Suprapubic skin (tissue), 4 donors: Measurements from ENCODE around the gene CYP2C8. TPM values are rescaled to one million over a fixed set of nuclear protein-coding genes. Genes with fewer than 3 reads are reported as not detected.
"Not testable (repeated sequence)": the region's sequence is repeated elsewhere in the genome, so short reads cannot be mapped to it uniquely, and the experiment has no call there.

Experiments used
- DNase-seq, 2 donors: peaks; one replicate each; pipeline ENCODE4 v3.0.0-alpha.2; 2019; ENCODE audit warnings: low spot score in 2 of 2
- H3K27ac ChIP-seq: fragments of 200-600 bp; sonication (generic); one replicate; pipeline ENCODE4 v1.5.1; 2019
- H3K27me3 ChIP-seq: fragments of 200-600 bp; sonication (generic); one replicate; pipeline ENCODE4 v1.5.1; 2019
- H3K36me3 ChIP-seq: fragments of 200-600 bp; sonication (generic); one replicate; pipeline ENCODE4 v1.5.1; 2019
- H3K4me1 ChIP-seq: fragments of 200-600 bp; sonication (generic); one replicate; pipeline ENCODE4 v1.5.1; 2019
- H3K4me3 ChIP-seq: fragments of 200-600 bp; sonication (generic); one replicate; pipeline ENCODE4 v1.5.1; 2019; ENCODE audit warnings: mild to moderate bottlenecking
- H3K9me3 ChIP-seq: fragments of 200-600 bp; sonication (generic); one replicate; pipeline ENCODE4 v1.5.1; 2019
- EP300 ChIP-seq: sonication (generic); formaldehyde crosslinking; IDR thresholded peaks from one replicate; pipeline ENCODE4 v1.6.1; 2017; ENCODE audit warnings: antibody characterized with exemption
- POLR2A ChIP-seq, 2 donors: fragments of 450-650 bp; IDR thresholded peaks; one replicate each; pipeline ENCODE4 v1.6.1; 2017; ENCODE audit warnings: antibody characterized with exemption in 2 of 2, mild to moderate bottlenecking in 2 of 2, moderate library complexity in 2 of 2
- POLR2AphosphoS5 ChIP-seq, 3 donors: sonication (generic); formaldehyde crosslinking; IDR thresholded peaks; one replicate each; pipeline ENCODE4 v1.6.1; 2017; ENCODE audit warnings: antibody characterized with exemption in 3 of 3
- WGBS: methylation state at CpG from one replicate; pipeline ENCODE4 v1.1.5; 2018; 5-methylcytosine and 5-hydroxymethylcytosine counted together
- total RNA-seq, 4 donors: library from RNA; depleted of rRNA; stranded (reverse); fragments of >200 nt; gene quantifications; one replicate each; pipeline ENCODE4 v1.1.0, GENCODE V29; 2016
- TF ChIP-seq, protein P1 (sequence below), 2 donors: fragments of 200-600 bp in 1 of 2; fragments of 450-650 bp in 1 of 2; sonication (generic) in 1 of 2; IDR thresholded peaks; one replicate each; pipeline ENCODE4 v1.5.1; 2016 to 2019; ENCODE audit warnings: antibody characterized with exemption in 2 of 2, mild to moderate bottlenecking in 1 of 2, moderate library complexity in 1 of 2

Gene CYP2C8
- 1 to 10 TPM in 1 of 4 donors, not detected in 3; 1.3 TPM for total RNA-seq

DNA sequence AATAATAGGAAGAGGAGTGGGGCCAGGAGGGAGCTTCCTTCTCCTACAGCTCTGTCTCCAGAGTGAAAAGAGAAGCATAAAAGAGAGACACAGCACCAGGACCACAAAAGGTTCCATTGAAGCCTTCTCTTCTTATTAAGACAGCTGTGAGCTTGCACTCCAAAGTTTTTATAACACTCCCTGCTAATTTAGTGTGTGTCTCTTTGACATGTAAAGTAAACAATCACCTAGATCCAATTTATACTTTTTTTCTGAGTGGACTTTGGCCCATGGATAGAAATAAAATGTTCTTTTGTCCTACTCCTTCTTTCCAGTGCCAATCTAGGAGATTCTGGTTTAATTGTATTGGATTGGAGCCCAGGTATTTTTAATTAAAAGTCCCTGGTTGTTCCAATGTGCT, at the start of gene CYP2C8:
Gene CYP2C8 (minus strand): TSS at position 212 of the 400 bp plus-strand sequence. CDS start 95 bp downstream, at position 117.
- Histone ChIP-seq H3K4me3 (no peak within 1 kb of the TSS), H3K9me3 (no peaks in the 10 kb centered on the region), H3K36me3 (no peaks in the 10 kb centered on the region), H3K4me1 (no peaks in the 10 kb centered on the region), H3K27ac (no peak within 1 kb of the TSS), H3K27me3 (no peaks in the 10 kb centered on the region)
- no peak for TF ChIP-seq EP300
- no peak for DNase-seq

DNA sequence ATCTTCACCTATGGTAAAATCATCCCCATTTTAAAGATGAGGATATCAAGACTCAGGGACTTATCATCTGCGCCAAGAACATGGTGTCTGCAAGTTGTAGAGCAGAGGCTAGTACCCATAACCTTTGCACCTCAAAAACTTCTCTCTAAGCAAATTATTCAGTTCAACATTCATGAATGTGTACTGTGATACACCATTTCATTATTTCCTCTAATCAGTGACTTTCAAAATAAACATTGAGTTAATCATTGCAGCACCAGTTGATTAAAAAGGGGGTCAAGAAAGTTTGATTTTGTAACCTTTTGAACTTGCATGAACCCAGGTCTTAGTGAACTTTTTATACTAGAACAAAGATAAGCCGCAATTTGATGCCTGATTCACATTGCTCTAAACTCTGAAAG, 47.6 kb upstream of the CYP2C8 start:
- WGBS = 49% methylated on average over 2 of the region's 2 CpGs
- no peak for TF ChIP-seq POLR2AphosphoS5 (IDR thresholded peaks at IDR 0.05)
- TF ChIP-seq, protein P1, sequence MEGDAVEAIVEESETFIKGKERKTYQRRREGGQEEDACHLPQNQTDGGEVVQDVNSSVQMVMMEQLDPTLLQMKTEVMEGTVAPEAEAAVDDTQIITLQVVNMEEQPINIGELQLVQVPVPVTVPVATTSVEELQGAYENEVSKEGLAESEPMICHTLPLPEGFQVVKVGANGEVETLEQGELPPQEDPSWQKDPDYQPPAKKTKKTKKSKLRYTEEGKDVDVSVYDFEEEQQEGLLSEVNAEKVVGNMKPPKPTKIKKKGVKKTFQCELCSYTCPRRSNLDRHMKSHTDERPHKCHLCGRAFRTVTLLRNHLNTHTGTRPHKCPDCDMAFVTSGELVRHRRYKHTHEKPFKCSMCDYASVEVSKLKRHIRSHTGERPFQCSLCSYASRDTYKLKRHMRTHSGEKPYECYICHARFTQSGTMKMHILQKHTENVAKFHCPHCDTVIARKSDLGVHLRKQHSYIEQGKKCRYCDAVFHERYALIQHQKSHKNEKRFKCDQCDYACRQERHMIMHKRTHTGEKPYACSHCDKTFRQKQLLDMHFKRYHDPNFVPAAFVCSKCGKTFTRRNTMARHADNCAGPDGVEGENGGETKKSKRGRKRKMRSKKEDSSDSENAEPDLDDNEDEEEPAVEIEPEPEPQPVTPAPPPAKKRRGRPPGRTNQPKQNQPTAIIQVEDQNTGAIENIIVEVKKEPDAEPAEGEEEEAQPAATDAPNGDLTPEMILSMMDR (IDR thresholded peaks at IDR 0.05) = no peak
- TF ChIP-seq POLR2A (IDR thresholded peaks at IDR 0.05) = no peak
- no peak for TF ChIP-seq EP300

DNA sequence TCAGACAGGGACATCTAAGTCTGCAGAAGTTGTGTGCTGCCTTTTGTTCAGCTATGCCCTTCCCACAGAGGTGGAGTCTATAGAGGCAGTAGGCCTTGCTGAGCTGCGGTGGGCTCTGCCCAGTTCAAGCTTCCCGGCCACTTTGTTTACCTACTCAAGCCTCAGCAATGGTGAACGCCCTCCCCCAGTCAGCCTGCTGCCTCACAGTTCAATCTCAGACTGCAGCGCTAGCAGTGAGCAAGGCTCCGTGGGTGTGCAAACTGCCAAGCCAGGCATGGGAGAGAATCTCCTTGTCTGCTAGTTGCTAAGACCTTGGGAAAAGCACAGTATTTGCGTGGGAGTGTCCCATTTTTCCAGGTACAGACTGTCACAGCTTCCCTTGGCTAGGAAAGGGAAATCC, 41.5 kb upstream of the CYP2C8 start:
- DNase-seq, H3K27me3 ChIP-seq, H3K4me3 ChIP-seq, H3K27ac ChIP-seq, H3K36me3 ChIP-seq, H3K4me1 ChIP-seq, H3K9me3 ChIP-seq: not testable (repeated sequence)
- WGBS = 93% methylated on average over 3 of the region's 6 CpGs

More for the DNA sequence above, 47.6 kb upstream of the CYP2C8 start:
- Histone ChIP-seq H3K27ac (no peak overlapping the region), H3K9me3 (peaks cover 29% of the 10 kb centered on the region), H3K4me3 (no peak overlapping the region), H3K4me1 (no peaks in the 10 kb centered on the region), H3K27me3 (no peaks in the 10 kb centered on the region), H3K36me3 (no peaks in the 10 kb centered on the region)
- DNase-seq = no peak

DNA sequence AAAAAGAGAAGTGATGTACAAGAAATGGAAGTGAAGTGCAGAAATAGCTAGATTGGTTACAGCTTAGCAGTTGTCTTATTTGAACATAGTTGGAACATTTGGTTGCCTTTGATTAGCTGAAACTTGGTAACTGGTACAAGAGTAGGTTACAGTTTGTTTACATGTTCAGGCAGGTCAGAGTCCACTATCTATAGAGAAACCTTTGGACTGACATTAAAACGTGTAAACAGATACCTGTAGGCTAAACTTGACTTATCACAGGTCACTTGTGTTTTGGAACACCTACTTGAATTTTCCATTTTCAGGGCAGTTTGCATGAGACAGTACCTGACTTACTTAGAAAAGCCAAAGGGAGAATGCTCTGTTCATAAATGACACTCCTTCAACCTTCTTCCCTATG, 28.5 kb upstream of the CYP2C8 start:
- DNase-seq = no peak
- H3K27ac ChIP-seq = no peak overlapping the region
- TF ChIP-seq EP300 (no peak), POLR2AphosphoS5 (IDR thresholded peaks at IDR 0.05) (no peak), POLR2A (IDR thresholded peaks at IDR 0.05) (no peak)
- TF ChIP-seq, protein P1 (IDR thresholded peaks at IDR 0.05) = no peak
- no peaks in the 10 kb centered on the region for H3K36me3 ChIP-seq
- no peaks in the 10 kb centered on the region for H3K9me3 ChIP-seq
- H3K27me3 ChIP-seq = no peaks in the 10 kb centered on the region
- 31% methylated on average over 1 of the region's 1 CpG for WGBS
- H3K4me3 ChIP-seq = no peak overlapping the region
- no peaks in the 10 kb centered on the region for H3K4me1 ChIP-seq

DNA sequence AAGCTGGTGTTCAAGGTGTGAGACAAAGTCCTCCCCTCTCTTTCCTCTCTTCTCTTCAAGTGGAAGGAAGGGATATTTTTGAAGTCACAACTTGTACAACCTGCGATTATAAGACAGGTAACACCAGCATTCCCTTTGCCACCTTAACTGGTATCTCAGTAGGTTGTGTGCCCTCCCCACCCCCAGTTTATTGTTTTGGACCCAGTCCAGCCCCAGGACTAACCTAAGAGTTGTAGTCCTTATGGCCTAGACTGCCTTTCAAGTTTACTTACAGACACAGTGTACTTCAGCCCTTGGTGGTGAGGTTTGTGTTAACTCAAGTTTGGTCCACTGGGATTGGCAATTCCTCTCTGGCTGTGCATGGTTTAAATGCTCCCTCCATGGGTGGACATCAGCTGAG, 26.8 kb upstream of the CYP2C8 start:
- DNase-seq = no peak
- no peaks in the 10 kb centered on the region for H3K27me3 ChIP-seq
- no peaks in the 10 kb centered on the region for H3K4me1 ChIP-seq
- H3K4me3 ChIP-seq = no peak overlapping the region
- H3K27ac ChIP-seq = no peak overlapping the region
- H3K36me3 ChIP-seq = no peaks in the 10 kb centered on the region
- TF ChIP-seq, protein P1 (IDR thresholded peaks at IDR 0.05) = no peak
- TF ChIP-seq EP300 = no peak
- TF ChIP-seq POLR2A (IDR thresholded peaks at IDR 0.05) = no peak
- H3K9me3 ChIP-seq = no peaks in the 10 kb centered on the region
- WGBS = 100% methylated on average over 1 of the region's 1 CpG

DNA sequence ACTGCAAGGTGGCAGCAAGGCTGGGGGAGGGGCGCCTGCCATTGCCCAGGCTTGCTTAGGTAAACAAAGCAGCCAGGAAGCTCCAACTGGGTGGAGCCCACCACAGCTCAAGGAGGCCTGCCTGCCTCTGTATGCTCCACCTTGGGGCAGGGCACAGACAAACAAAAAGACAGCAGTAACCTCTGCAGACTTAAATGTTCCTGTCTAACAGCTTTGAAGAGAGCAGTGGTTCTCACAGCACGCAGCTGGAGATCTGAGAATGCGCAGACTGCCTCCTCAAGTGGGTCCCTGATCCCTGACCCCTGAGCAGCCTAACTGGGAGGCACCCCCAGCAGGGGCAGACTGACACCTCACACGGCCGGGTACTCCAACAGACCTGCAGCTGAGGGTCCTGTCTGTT, 10.3 kb upstream of the CYP2C8 start:
- not testable (repeated sequence) for H3K36me3 ChIP-seq, DNase-seq, H3K9me3 ChIP-seq, H3K27me3 ChIP-seq, H3K27ac ChIP-seq, H3K4me3 ChIP-seq, H3K4me1 ChIP-seq
- 96% methylated on average over 4 of the region's 5 CpGs for WGBS

DNA sequence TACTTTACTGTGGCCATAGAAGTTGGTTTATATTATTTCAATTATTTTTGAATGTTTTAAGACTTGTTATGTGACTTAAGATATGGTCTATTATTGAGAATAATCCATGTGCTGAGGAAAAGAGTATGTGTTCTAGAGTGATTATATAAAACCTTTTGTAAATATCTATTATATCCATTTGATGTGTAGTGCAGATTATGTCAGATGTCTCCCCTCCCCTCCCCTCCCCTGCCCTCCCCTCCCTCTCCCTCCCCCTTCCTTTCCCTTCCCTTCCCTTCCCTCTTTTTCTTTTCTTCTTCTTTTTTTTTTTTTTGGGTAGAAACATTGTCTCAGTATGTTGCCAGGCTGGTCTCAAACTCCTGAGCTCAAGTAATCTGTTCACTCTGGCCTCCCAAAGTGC, 8.3 kb upstream of the CYP2C8 start:
- H3K4me3 ChIP-seq = no peak overlapping the region
- DNase-seq = no peak
- peaks cover 8% of the 10 kb centered on the region for H3K9me3 ChIP-seq
- H3K4me1 ChIP-seq = no peaks in the 10 kb centered on the region
- H3K27me3 ChIP-seq = no peaks in the 10 kb centered on the region
- TF ChIP-seq POLR2A (IDR thresholded peaks at IDR 0.05) = no peak
- TF ChIP-seq, protein P1 (IDR thresholded peaks at IDR 0.05) = no peak
- no peak overlapping the region for H3K27ac ChIP-seq
- H3K36me3 ChIP-seq = no peaks in the 10 kb centered on the region
